ENCODE data around the gene RBM19.
"Not testable (repeated sequence)": the region's sequence is repeated elsewhere in the genome, so short reads cannot be mapped to it uniquely, and the experiment has no call there.

Gene RBM19

GRCh38 chr12:113965951-113966797 is at the start of gene RBM19:
RBM19 (minus strand) TSS chr12:113966325; CDS start chr12:113966227, 98 bp downstream.
- DNase-seq (ENCODE audit: low spot score), result peak; percentile 99

- DNase-seq (ENCODE audit: low spot score), result no peak
Measured at GRCh38 chr12:114015851-114016250, 49.7 kb upstream of the RBM19 start.

GRCh38 chr12:114013575-114014345 is 47.6 kb upstream of the RBM19 start:
- peak; percentile 49 for DNase-seq (ENCODE audit: low spot score)

GRCh38 chr12:114012744-114013431 is 46.8 kb upstream of the RBM19 start:
- DNase-seq (ENCODE audit: low spot score), result no peak

- no peak for DNase-seq (ENCODE audit: low spot score)
Measured at GRCh38 chr12:114011711-114012110, 45.6 kb upstream of the RBM19 start.

GRCh38 chr12:114006482-114007425 is 40.6 kb upstream of the RBM19 start:
- no peak for DNase-seq (ENCODE audit: low spot score)

GRCh38 chr12:114004402-114004801 is 38.3 kb upstream of the RBM19 start:
- DNase-seq (ENCODE audit: low spot score), result no peak

GRCh38 chr12:114003286-114003685 is 37.2 kb upstream of the RBM19 start:
- DNase-seq (ENCODE audit: low spot score), result no peak

- no peak for DNase-seq (ENCODE audit: low spot score)
Measured at GRCh38 chr12:114001511-114002340, 35.6 kb upstream of the RBM19 start.

- no peak for DNase-seq (ENCODE audit: low spot score)
Measured at GRCh38 chr12:114000861-114001260, 34.7 kb upstream of the RBM19 start.

GRCh38 chr12:114000261-114000660 is 34.1 kb upstream of the RBM19 start:
- not testable (repeated sequence) for DNase-seq (ENCODE audit: low spot score)

- no peak for DNase-seq (ENCODE audit: low spot score)
Measured at GRCh38 chr12:113997365-113997764, 31.2 kb upstream of the RBM19 start.

GRCh38 chr12:113996026-113996425 is 29.9 kb upstream of the RBM19 start:
- DNase-seq (ENCODE audit: low spot score), result no peak

GRCh38 chr12:113994051-113994450 is 27.9 kb upstream of the RBM19 start:
- DNase-seq (ENCODE audit: low spot score), result no peak

- not testable (repeated sequence) for DNase-seq (ENCODE audit: low spot score)
Measured at GRCh38 chr12:113992751-113993150, 26.6 kb upstream of the RBM19 start.

GRCh38 chr12:113991224-113992044 is 25.3 kb upstream of the RBM19 start:
- no peak for DNase-seq (ENCODE audit: low spot score)

GRCh38 chr12:113990250-113991223 is 24.4 kb upstream of the RBM19 start:
- no peak for DNase-seq (ENCODE audit: low spot score)

- DNase-seq (ENCODE audit: low spot score), result no peak
Measured at GRCh38 chr12:113988976-113989375, 22.9 kb upstream of the RBM19 start.
